ENCODE data around the gene BAZ1B. TPM values are rescaled to one million over a fixed set of nuclear protein-coding genes. Genes with fewer than 3 reads are reported as not detected.
"Not testable (repeated sequence)": the region's sequence is repeated elsewhere in the genome, so short reads cannot be mapped to it uniquely, and the experiment has no call there.

Gene BAZ1B
- total and polyA plus RNA-seq, 4 donors: 8.6 to 31.3 (median 21.5) TPM

- TF ChIP-seq CTCF (IDR thresholded peaks at IDR 0.05; ENCODE audit: low read depth, low read length, missing input control) (no peak), RXRA (IDR thresholded peaks at IDR 0.05) (no peak), YY1 (IDR thresholded peaks at IDR 0.05) (no peak), FOXA1 (IDR thresholded peaks at IDR 0.05) (no peak), ATF3 (IDR thresholded peaks at IDR 0.05) (no peak)
These were observed 5.1 kb upstream of the BAZ1B start (continued) for GRCh38 chr7:73526896-73527821.

- not testable (repeated sequence) for H3K4me3 ChIP-seq (ENCODE audit: low read depth in 1 of 3, low read length in 3 of 3); H3K9me3 ChIP-seq (ENCODE audit: control insufficient read depth in 4 of 4, low read length in 3 of 4); H3K27ac ChIP-seq (ENCODE audit: low read depth in 1 of 2, low read length in 2 of 2); H3K27me3 ChIP-seq (ENCODE audit: control insufficient read depth in 4 of 4, insufficient read depth in 4 of 4, low read length in 3 of 4); DNase-seq (ENCODE audit: low spot score); H3K9ac ChIP-seq (ENCODE audit: low read depth in 1 of 2, low read length in 2 of 2); H3K4me1 ChIP-seq (ENCODE audit: control insufficient read depth in 4 of 4, insufficient read depth in 4 of 4, low read length in 3 of 4); H3K36me3 ChIP-seq (ENCODE audit: control insufficient read depth in 4 of 4, insufficient read depth in 3 of 4, low read depth in 1 of 4, low read length in 3 of 4)
- WGBS: 51% methylated on average over 1 of the region's 1 CpG
These were observed 4.0 kb upstream of the BAZ1B start for GRCh38 chr7:73526158-73526494.

- Histone ChIP-seq H3K27ac (ENCODE audit: low read depth in 1 of 2, low read length in 2 of 2) (peak overlapping the region; percentile 75 to 95), H3K4me3 (ENCODE audit: low read depth in 1 of 3, low read length in 3 of 3) (peak overlapping the region; percentile 64 to 100 (median 69)), H3K9ac (ENCODE audit: low read depth in 1 of 2, low read length in 2 of 2) (peak overlapping the region in 1 of 2 donors; percentile 68), H3K36me3 (ENCODE audit: control insufficient read depth in 4 of 4, insufficient read depth in 3 of 4, low read depth in 1 of 4, low read length in 3 of 4) (peaks cover 0 to 1% (median 0%) of the 10 kb centered on the region in 4 donors), H3K27me3 (ENCODE audit: control insufficient read depth in 4 of 4, insufficient read depth in 4 of 4, low read length in 3 of 4) (no peaks in the 10 kb centered on the region), H3K9me3 (ENCODE audit: control insufficient read depth in 4 of 4, low read length in 3 of 4) (no peaks in the 10 kb centered on the region), H3K4me1 (ENCODE audit: control insufficient read depth in 4 of 4, insufficient read depth in 4 of 4, low read length in 3 of 4) (peaks cover 6 to 32% (median 20%) of the 10 kb centered on the region in 4 donors)
- TF ChIP-seq RXRA (IDR thresholded peaks at IDR 0.05) (no peak), REST (IDR thresholded peaks at IDR 0.05) (no peak), ATF3 (IDR thresholded peaks at IDR 0.05) (no peak), EGR1 (IDR thresholded peaks at IDR 0.05; ENCODE audit: low read depth in 2 of 2) (no peak), HNF4A (conservative IDR thresholded peaks at IDR 0.05) (no peak), HNF4G (IDR thresholded peaks at IDR 0.05) (no peak), ZBTB33 (IDR thresholded peaks at IDR 0.05) (no peak), MAX (IDR thresholded peaks at IDR 0.05) (no peak), TAF1 (conservative IDR thresholded peaks at IDR 0.05) (no peak), FOXA2 (IDR thresholded peaks at IDR 0.05) (no peak), SP1 (IDR thresholded peaks at IDR 0.05) (no peak), RAD21 (IDR thresholded peaks at IDR 0.05) (no peak), FOXA1 (IDR thresholded peaks at IDR 0.05) (no peak), JUND (IDR thresholded peaks at IDR 0.05) (no peak), YY1 (IDR thresholded peaks at IDR 0.05) (no peak), NR2F2 (IDR thresholded peaks at IDR 0.05) (no peak), CTCF (IDR thresholded peaks at IDR 0.05; ENCODE audit: low read depth, low read length, missing input control) (no peak), GABPA (IDR thresholded peaks at IDR 0.05 in 1 of 2, conservative IDR thresholded peaks at IDR 0.05 in 1 of 2) (no peak)
- under 1% methylated on average over 62 of the region's 62 CpGs for WGBS
- DNase-seq (ENCODE audit: low spot score): no peak
These were observed 423 bp downstream of the BAZ1B start for GRCh38 chr7:73521636-73522104.

Measured in liver (tissue), 9 donors.